Measurements from ENCODE around the gene EXD2.

DNA sequence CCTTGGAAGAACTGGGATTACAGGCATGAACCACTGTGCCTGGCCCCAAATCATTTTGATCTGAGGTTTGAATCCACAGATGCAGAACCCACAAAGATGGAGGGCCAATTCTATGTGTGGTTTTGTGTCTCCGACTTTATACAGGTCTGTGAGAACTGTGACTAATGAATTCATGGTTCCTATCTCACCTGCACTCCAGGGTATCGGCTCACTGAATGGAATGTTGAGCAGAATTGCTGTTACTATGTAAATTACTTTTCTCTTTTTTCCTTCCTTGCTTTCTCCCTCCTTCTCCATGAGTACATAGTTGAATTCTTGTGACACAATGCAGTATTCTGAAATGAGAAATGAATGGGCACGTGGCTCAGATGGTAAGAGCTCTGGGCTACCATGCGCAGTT, 47.6 kb downstream of the EXD2 start:
- TF ChIP-seq GATA2 (IDR thresholded peaks at IDR 0.05; ENCODE audit: low read depth, low read length) (no peak), GATA3 (IDR thresholded peaks at IDR 0.05; ENCODE audit: low read depth, low read length) (no peak)
